H1 (cell line): Measurements from ENCODE around the gene C1orf116. TPM values are rescaled to one million over a fixed set of nuclear protein-coding genes. Genes with fewer than 3 reads are reported as not detected.

Source experiments
- CTCF ChIA-PET: fragments of 300-600 bp; sonication (Branson Sonifier 250); formaldehyde crosslinking; loops from one replicate; lab custom pipeline; 2021; ENCODE audit not compliant: partially characterized antibody; lab: Charles Lee
- POLR2A ChIA-PET: fragments of 300-600 bp; sonication (Branson Sonifier 250); formaldehyde crosslinking; loops from one replicate; lab custom pipeline; 2021; ENCODE audit warnings: inconsistent platforms; ENCODE audit not compliant: partially characterized antibody; lab: Charles Lee
- DNase-seq, 2 experiments: peaks; one replicate each; pipeline versions ENCODE4 v3.0.0 to v3.0.0-alpha.2; 2010 to 2022; ENCODE audit warnings: low spot score in 2 of 2, low read depth in 1 of 2, mixed read lengths in 1 of 2
- FAIRE-seq: peaks from 2 replicates; lab custom pipeline; 2011; peaks lifted over from hg19 to GRCh38; lab: Jason Lieb, UNC
- H2AFZ ChIP-seq: 2 replicates; pipeline ENCODE4 v1.8.1; 2012; ENCODE audit warnings: low read length, inconsistent platforms
- H2AK5ac ChIP-seq: 2 replicates; pipeline ENCODE4 v1.6.1; 2013; ENCODE audit warnings: low read depth, low read length
- H2BK120ac ChIP-seq: replicated peaks from 2 replicates; pipeline ENCODE3; 2013; ENCODE audit warnings: low read depth, low read length, inconsistent platforms
- H2BK12ac ChIP-seq: 2 replicates; pipeline ENCODE4 v1.6.1; 2013; ENCODE audit warnings: low read depth, low read length
- H2BK15ac ChIP-seq: 2 replicates; pipeline ENCODE4 v1.6.1; 2013; ENCODE audit warnings: low read length
- H2BK20ac ChIP-seq: 2 replicates; pipeline ENCODE4 v1.6.1; 2013; ENCODE audit warnings: low read length
- H2BK5ac ChIP-seq: 2 replicates; pipeline ENCODE4 v1.6.1; 2013; ENCODE audit warnings: low read depth, low read length
- H3K14ac ChIP-seq: 2 replicates; pipeline ENCODE4 v1.6.1; 2013; ENCODE audit warnings: inconsistent platforms; ENCODE audit not compliant: insufficient read length
- H3K18ac ChIP-seq: 2 replicates; pipeline ENCODE4 v1.6.1; 2013; ENCODE audit warnings: low read length; ENCODE audit errors: extremely low read depth
- H3K23ac ChIP-seq: 2 replicates; pipeline ENCODE4 v1.6.1; 2013; ENCODE audit warnings: inconsistent platforms; ENCODE audit not compliant: insufficient read length
- H3K23me2 ChIP-seq: 2 replicates; pipeline ENCODE4 v1.6.1; 2013; ENCODE audit warnings: low read depth, low read length
- H3K27ac ChIP-seq: 2 replicates; pipeline ENCODE4 v1.6.1; 2011; ENCODE audit warnings: low read depth, low read length, inconsistent platforms
- H3K27me3 ChIP-seq, 4 experiments: replicated peaks in 1 of 4; 1 replicate in 1 of 4; 2 replicates in 3 of 4; pipeline versions ENCODE4 v1.6.1 to v1.8.1; 2011 to 2013; ENCODE audit warnings: low read length in 3 of 4, mild to moderate bottlenecking in 3 of 4, inconsistent platforms in 2 of 4, mixed read lengths in 2 of 4, moderate library complexity in 1 of 4; ENCODE audit not compliant: control insufficient read depth in 3 of 4, insufficient read depth in 3 of 4; ENCODE audit errors: extremely low read depth in 1 of 4
- H3K36me3 ChIP-seq, 4 experiments: 2 replicates each; pipeline versions ENCODE4 v1.6.1 to v1.8.1; 2011 to 2013; ENCODE audit warnings: mild to moderate bottlenecking in 4 of 4, low read length in 3 of 4, moderate library complexity in 2 of 4, control low read depth in 1 of 4, inconsistent platforms in 1 of 4; ENCODE audit not compliant: insufficient read depth in 4 of 4, control insufficient read depth in 2 of 4
- H3K4ac ChIP-seq: replicated peaks from 2 replicates; pipeline ENCODE3; 2013; ENCODE audit warnings: low read length, low read depth, mixed read lengths, inconsistent platforms; ENCODE audit not compliant: insufficient read length
- H3K4me1 ChIP-seq, 4 experiments: replicated peaks in 1 of 4; 1 replicate in 1 of 4; 2 replicates in 3 of 4; pipeline versions ENCODE4 v1.6.1 to v1.8.1; 2011 to 2013; ENCODE audit warnings: low read length in 3 of 4, inconsistent platforms in 2 of 4, mixed read lengths in 1 of 4; ENCODE audit not compliant: insufficient read depth in 4 of 4, control insufficient read depth in 3 of 4
- H3K4me2 ChIP-seq, 2 experiments: 2 replicates each; pipeline versions ENCODE4 v1.6.1 to v1.8.1; 2011 to 2013; ENCODE audit warnings: low read depth in 2 of 2, low read length in 2 of 2, control low read depth in 1 of 2, inconsistent platforms in 1 of 2, mild to moderate bottlenecking in 1 of 2; ENCODE audit not compliant: insufficient read depth in 1 of 2
- H3K4me3 ChIP-seq, 4 experiments: fragments of 200-600, 300-600 bp in 1 of 4; sonication (generic), shearing (Covaris generic), sonication (Bioruptor Twin) in 1 of 4; 2 replicates each; pipeline versions ENCODE4 v1.5.1 to v1.8.1; 2011 to 2016; ENCODE audit warnings: low read length in 4 of 4, low read depth in 3 of 4, control low read depth in 2 of 4, inconsistent platforms in 2 of 4, mild to moderate bottlenecking in 2 of 4, mixed read lengths in 1 of 4, moderate library complexity in 1 of 4; ENCODE audit not compliant: insufficient read depth in 2 of 4; ENCODE audit errors: extremely low read depth in 1 of 4
- H3K56ac ChIP-seq: replicated peaks from 2 replicates; pipeline ENCODE3; 2013; ENCODE audit warnings: low read depth, mild to moderate bottlenecking, mixed read lengths, low read length, inconsistent platforms; ENCODE audit not compliant: insufficient read length
- H3K79me1 ChIP-seq: 2 replicates; pipeline ENCODE4 v1.6.1; 2013; ENCODE audit warnings: low read depth, low read length, control low read depth
- H3K79me2 ChIP-seq, 2 experiments: 2 replicates each; pipeline versions ENCODE4 v1.6.1 to v1.8.1; 2012 to 2013; ENCODE audit warnings: low read length in 2 of 2, mild to moderate bottlenecking in 2 of 2, inconsistent platforms in 1 of 2; ENCODE audit not compliant: insufficient read depth in 2 of 2, control insufficient read depth in 1 of 2
- H3K9ac ChIP-seq, 4 experiments: replicated peaks in 1 of 4; 1 replicate in 1 of 4; 2 replicates in 3 of 4; pipeline versions ENCODE4 v1.6.1 to v1.8.1; 2011 to 2013; ENCODE audit warnings: low read depth in 3 of 4, low read length in 3 of 4, control low read depth in 2 of 4, mild to moderate bottlenecking in 2 of 4, moderate library complexity in 2 of 4, inconsistent platforms in 1 of 4; ENCODE audit errors: extremely low read depth in 1 of 4
- H3K9me3 ChIP-seq, 2 experiments: 2 replicates each; pipeline versions ENCODE4 v1.6.1 to v1.8.1; 2012 to 2013; ENCODE audit warnings: mild to moderate bottlenecking in 2 of 2, moderate library complexity in 2 of 2, control low read depth in 1 of 2, inconsistent platforms in 1 of 2, low read depth in 1 of 2, low read length in 1 of 2, mixed read lengths in 1 of 2; ENCODE audit not compliant: insufficient read depth in 2 of 2
- H4K20me1 ChIP-seq, 2 experiments: replicated peaks in 1 of 2; 2 replicates each; pipeline versions ENCODE3 to v1.8.1; 2011 to 2013; ENCODE audit warnings: inconsistent platforms in 2 of 2, low read length in 2 of 2, mild to moderate bottlenecking in 1 of 2; ENCODE audit not compliant: insufficient read depth in 2 of 2, control insufficient read depth in 1 of 2
- H4K5ac ChIP-seq: 2 replicates; pipeline ENCODE4 v1.6.1; 2013; ENCODE audit warnings: low read length, low read depth, mixed read lengths, inconsistent platforms; ENCODE audit not compliant: insufficient read length
- H4K8ac ChIP-seq: 2 replicates; pipeline ENCODE4 v1.8.0; 2013; ENCODE audit warnings: mild to moderate bottlenecking, moderate library complexity, low read length, inconsistent platforms; ENCODE audit not compliant: insufficient read depth; ENCODE audit errors: extremely low read depth
- H4K91ac ChIP-seq: replicated peaks from 2 replicates; pipeline ENCODE3; 2013; ENCODE audit warnings: low read length, mixed read lengths, inconsistent platforms; ENCODE audit not compliant: insufficient read length
- CEBPB ChIP-seq: IDR thresholded peaks from 2 replicates; pipeline ENCODE4 v1.6.1; 2012; ENCODE audit warnings: low read depth, low read length
- CHD2 ChIP-seq: IDR thresholded peaks from 2 replicates; pipeline ENCODE4 v1.6.1; 2012; ENCODE audit warnings: low read length, improper control_type of control experiment
- GTF2F1 ChIP-seq: IDR thresholded peaks from 2 replicates; pipeline ENCODE4 v1.6.1; 2012; ENCODE audit warnings: low read depth, low read length, improper control_type of control experiment, borderline replicate concordance
- JUND ChIP-seq: IDR thresholded peaks from 2 replicates; pipeline ENCODE4 v1.6.1; 2011; ENCODE audit warnings: mild to moderate bottlenecking, improper control_type of control experiment, low read length
- KDM1A ChIP-seq: fragments of 200-600, 300-600 bp; sonication (generic); IDR thresholded peaks from 2 replicates; pipeline ENCODE4 v1.7.1; 2016; ENCODE audit warnings: mild to moderate bottlenecking, low read length, borderline replicate concordance
- KDM4A ChIP-seq: IDR thresholded peaks from one replicate; pipeline ENCODE4 v1.7.1; 2012; ENCODE audit warnings: low read depth, mild to moderate bottlenecking, moderate library complexity, low read length, inconsistent platforms; ENCODE audit not compliant: severe bottlenecking
- NANOG ChIP-seq: IDR thresholded peaks from 2 replicates; pipeline ENCODE4 v1.6.1; 2011; ENCODE audit warnings: low read length, low read depth, mild to moderate bottlenecking, inconsistent platforms; ENCODE audit not compliant: insufficient read depth, poor library complexity, severe bottlenecking
- PHF8 ChIP-seq: fragments of 200-600 bp; sonication (generic); conservative IDR thresholded peaks from 2 replicates; pipeline ENCODE4 v1.7.1; 2012; ENCODE audit warnings: low read depth, mild to moderate bottlenecking, inconsistent platforms, low read length, moderate library complexity
- RXRA ChIP-seq: IDR thresholded peaks from 2 replicates; pipeline ENCODE4 v1.6.1; 2011; ENCODE audit warnings: low read depth, mild to moderate bottlenecking, low read length, moderate library complexity; ENCODE audit not compliant: insufficient read depth
- SUZ12 ChIP-seq: fragments of 200-600 bp; sonication (generic); IDR thresholded peaks from 2 replicates; pipeline ENCODE4 v1.6.1; 2012; ENCODE audit warnings: mild to moderate bottlenecking, inconsistent platforms, low read length, moderate library complexity, mixed read lengths
- WGBS, 2 experiments: shearing (Covaris generic) in 1 of 2; methylation state at CpG; one replicate each; pipeline versions ENCODE4 v1.1.6 to v1.1.7; 2013 to 2015; ENCODE audit warnings: low lambda C conversion rate in 2 of 2, mixed read lengths in 2 of 2, inconsistent platforms in 1 of 2, low coverage in 1 of 2, missing lambda C conversion rate in 1 of 2; ENCODE audit not compliant: insufficient replicate concordance in 2 of 2, insufficient coverage in 1 of 2, insufficient read length in 1 of 2; ENCODE audit errors: extremely low coverage in 1 of 2, missing lambda C conversion rate in 1 of 2; 5-methylcytosine and 5-hydroxymethylcytosine counted together
- polyA plus RNA-seq, 7 experiments: library from polyadenylated mRNA; depleted of rRNA in 3 of 7; stranded (reverse) in 5 of 7; unstranded in 2 of 7; fragments of >200 nt in 5 of 7; fragments of 200-250 nt in 2 of 7; gene quantifications; 1 replicate in 5 of 7; 2 replicates in 1 of 7; 4 replicates in 1 of 7; pipeline versions ENCODE4 v1.2.1 to v1.2.3, GENCODE V29; 2011 to 2013; ENCODE audit warnings: missing spikeins in 2 of 7, mixed read lengths in 2 of 7
- total RNA-seq: library from RNA; stranded (reverse); fragmentation: NEBNext Ultra II Directional; extraction: Animal tissue kit (Norgen Biotek cat#: 25700); gene quantifications from 2 replicates; pipeline ENCODE4 v1.2.1, GENCODE V29; 2021

Gene C1orf116
- total and polyA plus RNA-seq, 2 of the 8 experiments (the other 6 are each of a cell fraction or from before 2014, with no cell fraction given), result 2.2 to 3.9 TPM

DNA sequence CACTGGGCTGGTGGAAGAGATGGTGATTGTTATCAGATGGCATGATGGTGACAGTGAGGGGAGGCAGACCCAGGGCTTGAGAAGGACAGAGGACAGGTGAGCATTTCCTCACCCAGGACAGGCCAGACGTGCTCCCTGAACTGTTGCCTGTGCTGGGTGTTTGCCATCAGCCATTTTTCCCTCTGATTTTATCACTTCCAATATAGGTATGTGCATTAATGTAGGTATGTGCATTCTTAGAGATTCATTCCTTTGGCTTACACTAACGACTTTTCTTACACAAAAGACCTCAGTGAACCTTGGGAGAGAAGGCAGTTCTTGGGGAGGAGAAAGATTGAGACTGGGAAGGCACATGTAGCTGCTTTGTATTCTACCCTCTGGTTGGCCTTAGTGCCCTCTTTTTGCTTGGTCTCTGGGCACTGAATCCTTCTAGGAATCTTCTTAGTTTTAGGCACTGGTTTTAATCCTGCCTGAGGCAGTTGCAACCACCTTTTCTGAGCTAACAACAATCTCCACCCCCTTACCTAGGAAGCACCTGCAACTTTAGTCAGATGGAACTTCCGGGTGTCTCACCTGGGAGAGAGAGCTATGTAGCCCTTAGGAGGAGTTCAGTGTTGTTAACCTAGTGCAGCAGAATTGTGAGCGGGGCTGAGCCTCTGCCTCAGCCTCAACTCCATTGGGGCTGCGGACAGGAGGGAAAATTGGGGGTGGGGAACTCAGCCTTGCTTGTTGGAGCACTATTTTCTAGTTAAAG, 30.9 kb downstream of the C1orf116 start:
- no peak overlapping the region for H3K4me3 ChIP-seq
- no peak overlapping the region for H3K56ac ChIP-seq
- WGBS, 2 experiments, result 84% methylated on average over 5 of the region's 5 CpGs; no CpG with 5 or more reads in 1 of the 2 experiments
- H3K27me3 ChIP-seq, result no peaks in the 10 kb centered on the region; a peak in 1 of 7 replicates
- H4K8ac ChIP-seq, result no peak overlapping the region
- H3K9ac ChIP-seq, result no peak overlapping the region; a peak in 1 of 7 replicates
- no peak overlapping the region for H3K14ac ChIP-seq
- no peaks in the 10 kb centered on the region for H3K9me3 ChIP-seq
- H3K18ac ChIP-seq, result no peak overlapping the region
- H3K27ac ChIP-seq, result no peak overlapping the region
- H3K4me1 ChIP-seq, result 0 out of 7 replicates have a peak, but pooled peaks cover 0 to 2% (median 0%) of the 10 kb centered on the region in 4 experiments
- peak overlapping the region; percentile 31; the same call in 1 of the 2 replicates for H2AFZ ChIP-seq
- ChIA-PET CTCF (interaction anchor here (1.0 to 1.1 kb wide), 3 partner anchors 9 to 136 kb away, joined by 3 to 4 read pairs (median 3); partner anchors contain the start of gene IL20), POLR2A (no interaction called here)
- no peak overlapping the region for H3K4me2 ChIP-seq
- H3K36me3 ChIP-seq, result no peaks in the 10 kb centered on the region
- DNase-seq, result no peak
- H2BK15ac ChIP-seq, result no peak overlapping the region
- H4K91ac ChIP-seq, result no peak overlapping the region
- no peaks in the 10 kb centered on the region for H3K79me2 ChIP-seq
- H3K4ac ChIP-seq, result no peak overlapping the region
- no peak overlapping the region for H2BK120ac ChIP-seq
- H3K79me1 ChIP-seq, result no peaks in the 10 kb centered on the region
- H2BK5ac ChIP-seq, result no peak overlapping the region
- H2BK20ac ChIP-seq, result no peak overlapping the region
- peak overlapping the region; percentile 31; the same call in 1 of the 2 replicates for H2BK12ac ChIP-seq
- H3K23ac ChIP-seq, result no peak overlapping the region
- H3K23me2 ChIP-seq, result peaks cover 1% of the 10 kb centered on the region; the same call in 1 of the 2 replicates
- no peak for FAIRE-seq
- H4K5ac ChIP-seq, result no peak overlapping the region
- H2AK5ac ChIP-seq, result no peak overlapping the region
- H4K20me1 ChIP-seq, result peaks cover 0 to 3% of the 10 kb centered on the region in 2 experiments
- TF ChIP-seq GTF2F1, result no peak
- no peak for TF ChIP-seq KDM4A
- no peak for TF ChIP-seq NANOG
- no peak for TF ChIP-seq JUND
- TF ChIP-seq KDM1A, result no peak
- TF ChIP-seq CEBPB, result no peak
- TF ChIP-seq RXRA, result no peak
- TF ChIP-seq CHD2, result no peak
- TF ChIP-seq PHF8, result no peak
- no peak for TF ChIP-seq SUZ12
